Measurements from ENCODE around the gene UROC1.

Gene UROC1

DNA sequence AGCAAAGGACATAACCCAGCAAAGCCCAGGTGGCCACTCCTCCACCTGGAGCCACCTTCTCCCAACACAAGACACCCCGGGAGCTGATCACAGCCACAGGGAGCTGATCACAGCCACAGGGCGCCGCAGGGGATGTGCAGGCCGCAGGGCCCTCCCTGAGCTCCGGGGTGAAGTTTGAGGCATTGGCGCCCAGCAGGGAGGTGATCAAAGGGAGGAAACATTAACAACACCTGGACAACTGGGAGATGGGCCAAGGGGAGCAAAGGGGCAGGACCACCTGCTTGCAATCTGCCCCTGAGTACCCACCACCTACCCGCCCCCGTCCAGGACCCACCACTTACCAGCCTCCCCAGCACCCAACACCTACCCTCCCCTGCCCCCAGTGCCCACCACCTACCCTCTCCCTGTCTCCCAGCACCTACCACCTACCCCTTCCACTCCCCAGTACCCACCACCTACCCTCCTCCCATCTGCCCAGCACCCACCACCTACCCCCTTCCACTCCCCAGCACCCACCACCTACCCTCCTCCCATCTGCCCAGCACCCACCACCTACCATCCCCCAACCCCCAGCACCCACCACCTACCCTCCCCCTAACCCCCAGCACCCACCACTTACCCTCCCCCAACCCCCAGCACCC is 2.4 kb downstream of the UROC1 start:
- no peak for DNase-seq (ENCODE audit: low read depth)
- TF ChIP-seq, protein P1, sequence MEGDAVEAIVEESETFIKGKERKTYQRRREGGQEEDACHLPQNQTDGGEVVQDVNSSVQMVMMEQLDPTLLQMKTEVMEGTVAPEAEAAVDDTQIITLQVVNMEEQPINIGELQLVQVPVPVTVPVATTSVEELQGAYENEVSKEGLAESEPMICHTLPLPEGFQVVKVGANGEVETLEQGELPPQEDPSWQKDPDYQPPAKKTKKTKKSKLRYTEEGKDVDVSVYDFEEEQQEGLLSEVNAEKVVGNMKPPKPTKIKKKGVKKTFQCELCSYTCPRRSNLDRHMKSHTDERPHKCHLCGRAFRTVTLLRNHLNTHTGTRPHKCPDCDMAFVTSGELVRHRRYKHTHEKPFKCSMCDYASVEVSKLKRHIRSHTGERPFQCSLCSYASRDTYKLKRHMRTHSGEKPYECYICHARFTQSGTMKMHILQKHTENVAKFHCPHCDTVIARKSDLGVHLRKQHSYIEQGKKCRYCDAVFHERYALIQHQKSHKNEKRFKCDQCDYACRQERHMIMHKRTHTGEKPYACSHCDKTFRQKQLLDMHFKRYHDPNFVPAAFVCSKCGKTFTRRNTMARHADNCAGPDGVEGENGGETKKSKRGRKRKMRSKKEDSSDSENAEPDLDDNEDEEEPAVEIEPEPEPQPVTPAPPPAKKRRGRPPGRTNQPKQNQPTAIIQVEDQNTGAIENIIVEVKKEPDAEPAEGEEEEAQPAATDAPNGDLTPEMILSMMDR (conservative IDR thresholded peaks at IDR 0.05; ENCODE audit: control insufficient read depth, insufficient read depth, low read depth, low read length), result no peak
- H3K4me3 ChIP-seq (ENCODE audit: control insufficient read depth, low read depth, low read length), result no peak overlapping the region

DNA sequence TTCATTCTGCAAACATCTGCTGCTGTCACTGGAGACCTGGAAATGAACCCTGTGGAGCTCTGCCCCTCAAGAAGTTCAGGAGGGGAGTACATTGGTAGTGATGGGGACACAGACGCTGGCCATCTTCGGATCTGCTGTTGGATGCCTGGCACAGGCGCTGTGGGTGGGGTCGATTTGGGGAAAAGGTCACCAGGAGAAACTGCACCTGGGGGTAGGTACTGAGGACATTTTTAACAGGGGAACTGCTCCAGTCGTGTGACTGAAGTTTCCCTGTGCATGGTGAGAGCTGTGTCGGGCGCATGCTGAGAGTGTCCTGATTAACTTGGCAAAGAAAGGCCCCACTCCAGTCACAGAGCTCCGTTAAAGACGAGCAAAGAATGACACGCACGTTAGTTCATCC is 3.4 kb downstream of the UROC1 start:
- TF ChIP-seq, protein P1 (conservative IDR thresholded peaks at IDR 0.05; ENCODE audit: control insufficient read depth, insufficient read depth, low read depth, low read length), result no peak
- no peak overlapping the region for H3K4me3 ChIP-seq (ENCODE audit: control insufficient read depth, low read depth, low read length)
- no peak for DNase-seq (ENCODE audit: low read depth)

- no peak for DNase-seq (ENCODE audit: low read depth)
- no peak overlapping the region for H3K4me3 ChIP-seq (ENCODE audit: control insufficient read depth, low read depth, low read length)
- TF ChIP-seq, protein P1 (conservative IDR thresholded peaks at IDR 0.05; ENCODE audit: control insufficient read depth, insufficient read depth, low read depth, low read length), result no peak
Measured at GRCh38 chr3:126512916-126513650, 4.5 kb downstream of the UROC1 start.

- no peak overlapping the region for H3K4me3 ChIP-seq (ENCODE audit: control insufficient read depth, low read depth, low read length)
- DNase-seq (ENCODE audit: low read depth), result no peak
- TF ChIP-seq, protein P1 (conservative IDR thresholded peaks at IDR 0.05; ENCODE audit: control insufficient read depth, insufficient read depth, low read depth, low read length), result no peak
Measured at GRCh38 chr3:126512026-126512425, 5.5 kb downstream of the UROC1 start.

DNA sequence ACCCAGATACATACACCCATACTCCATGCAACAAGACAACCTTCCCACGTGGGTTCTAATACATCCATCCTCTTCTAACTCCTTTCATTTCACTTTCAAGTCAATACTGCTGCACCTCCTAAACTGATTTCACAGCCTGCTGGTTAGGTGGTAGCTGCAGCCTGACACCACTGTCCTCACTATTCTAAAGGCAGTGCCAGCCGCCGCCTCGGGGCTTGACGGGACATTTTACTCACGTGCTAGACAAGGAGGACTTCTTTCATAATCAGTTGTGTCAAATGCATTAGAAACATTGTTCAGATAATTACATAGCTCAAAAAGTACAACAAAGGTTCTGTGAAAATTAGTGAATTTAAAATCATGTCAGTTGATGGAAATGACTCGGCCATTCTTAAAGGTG is 6.3 kb downstream of the UROC1 start:
- TF ChIP-seq, protein P1 (conservative IDR thresholded peaks at IDR 0.05; ENCODE audit: control insufficient read depth, insufficient read depth, low read depth, low read length), result no peak
- no peak overlapping the region for H3K4me3 ChIP-seq (ENCODE audit: control insufficient read depth, low read depth, low read length)
- no peak for DNase-seq (ENCODE audit: low read depth)

DNA sequence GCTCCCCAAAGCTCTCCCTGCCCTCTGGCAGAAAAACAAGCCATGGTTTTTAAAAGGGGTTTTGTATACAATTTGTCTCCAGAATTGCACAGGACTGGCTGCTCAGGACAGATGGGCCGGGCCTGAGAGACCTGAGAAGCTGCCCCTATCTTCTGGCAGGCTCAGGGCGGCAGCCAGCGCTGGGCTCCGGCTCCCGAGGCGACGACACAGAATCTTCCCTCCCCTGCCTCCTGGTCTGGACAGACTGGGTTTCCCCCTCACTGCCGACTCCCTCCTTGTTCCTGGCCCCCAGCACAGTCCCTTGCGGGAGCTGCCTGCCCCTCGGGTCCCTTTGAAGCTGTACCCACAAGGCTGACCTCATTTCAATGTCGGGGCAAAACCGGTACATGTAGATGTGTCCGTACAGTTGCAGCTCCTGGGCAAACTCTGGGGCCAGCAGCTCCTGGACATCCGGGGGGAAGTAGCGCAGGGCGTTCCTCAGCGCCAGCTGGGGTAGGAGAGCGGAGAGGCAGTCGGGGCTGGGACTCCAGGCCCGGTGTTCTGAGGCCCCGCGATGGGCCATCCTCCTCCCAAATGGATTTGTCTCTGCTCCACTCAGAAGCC is 7.2 kb downstream of the UROC1 start:
- DNase-seq (ENCODE audit: low read depth), result no peak
- no peak overlapping the region for H3K4me3 ChIP-seq (ENCODE audit: control insufficient read depth, low read depth, low read length)
- TF ChIP-seq, protein P1 (conservative IDR thresholded peaks at IDR 0.05; ENCODE audit: control insufficient read depth, insufficient read depth, low read depth, low read length), result no peak

Data from fibroblast of mammary gland (primary cell).